GM12878 (cell line): ENCODE data around the gene JDP2. TPM values are rescaled to one million over a fixed set of nuclear protein-coding genes. Genes with fewer than 3 reads are reported as not detected.
A peak's percentile ranks its signal among the peaks of the same experiment; 100 is the strongest.

Experiments used
- ATAC-seq: fragments of 200-7000 bp; cut with Tn5 transposase; 3 replicates; pipeline ENCODE4 v1.9.1; 2020; ENCODE audit warnings: mild to moderate bottlenecking, moderate library complexity
- BruUV-seq: library from RNA; stranded (reverse); fragments of 400-500 nt; replicated peaks from 2 replicates; lab custom pipeline; 2021; lab: Mats Ljungman, UMichigan
- CTCF ChIA-PET: fragments of 300-600 bp; sonication (Branson Sonifier 250); formaldehyde crosslinking; extraction: SDS; loops from one replicate; lab custom pipeline; 2021; ENCODE audit warnings: inconsistent platforms; lab: Yijun Ruan, JAX
- POLR2A ChIA-PET: fragments of 350-600 bp; formaldehyde crosslinking; extraction: SDS; loops from one replicate; lab custom pipeline; 2021; ENCODE audit warnings: inconsistent platforms; lab: Charles Lee
- RAD21 ChIA-PET: fragments of 300-600 bp; sonication (Branson Sonifier 250); formaldehyde crosslinking; loops from one replicate; lab custom pipeline; 2023; ENCODE audit warnings: antibody characterized with exemption; ENCODE audit not compliant: unreplicated experiment; lab: Charles Lee
- SMC1A ChIA-PET: fragments of 300-600 bp; sonication (Branson Sonifier 250); formaldehyde crosslinking; loops from one replicate; lab custom pipeline; 2023; ENCODE audit not compliant: unreplicated experiment, uncharacterized antibody; lab: Charles Lee
- DNase-seq: peaks from one replicate; pipeline ENCODE4 v3.0.0-alpha.2; 2011; ENCODE audit warnings: low read depth, low spot score
- FAIRE-seq: peaks from 3 replicates; lab custom pipeline; 2011; peaks lifted over from hg19 to GRCh38; lab: Jason Lieb, UNC
- H2AFZ ChIP-seq: 2 replicates; pipeline ENCODE4 v1.6.0; 2011; ENCODE audit warnings: low read depth, low read length, control low read depth; ENCODE audit not compliant: control insufficient read depth
- H3K27ac ChIP-seq: 2 replicates; pipeline ENCODE4 v1.5.1; 2011; ENCODE audit warnings: control low read depth; ENCODE audit not compliant: control insufficient read depth, insufficient read depth
- H3K27me3 ChIP-seq, 2 experiments: replicated peaks in 1 of 2; 2 replicates each; pipeline versions ENCODE4 v1.6.0 to v1.6.1; 2011; ENCODE audit warnings: low read length in 1 of 2; ENCODE audit not compliant: control insufficient read depth in 2 of 2, insufficient read depth in 2 of 2
- H3K36me3 ChIP-seq, 2 experiments: 2 replicates each; pipeline ENCODE4 v1.5.1; 2011; ENCODE audit warnings: low read length in 1 of 2; ENCODE audit not compliant: control insufficient read depth in 2 of 2, insufficient read depth in 2 of 2
- H3K4me1 ChIP-seq: 2 replicates; pipeline ENCODE4 v1.6.1; 2011; ENCODE audit warnings: mild to moderate bottlenecking, low read length, moderate library complexity, mixed read lengths; ENCODE audit not compliant: control insufficient read depth, insufficient read depth
- H3K4me2 ChIP-seq: 2 replicates; pipeline ENCODE4 v1.6.0; 2011; ENCODE audit warnings: control low read depth; ENCODE audit not compliant: control insufficient read depth, insufficient read depth
- H3K4me3 ChIP-seq: fragments of 200-600 bp; sonication (generic); 2 replicates; pipeline ENCODE4 v1.5.1; 2016
- H3K79me2 ChIP-seq: 2 replicates; pipeline ENCODE4 v1.6.0; 2011; ENCODE audit warnings: low read length; ENCODE audit not compliant: control insufficient read depth, insufficient read depth
- H3K9ac ChIP-seq: 2 replicates; pipeline ENCODE4 v1.8.0; 2011; ENCODE audit warnings: low read length, control low read depth, mixed read lengths; ENCODE audit not compliant: control insufficient read depth, insufficient read depth
- H3K9me3 ChIP-seq: replicated peaks from 3 replicates; pipeline ENCODE4 v1.5.1; 2011; ENCODE audit warnings: mild to moderate bottlenecking, low read length; ENCODE audit not compliant: control insufficient read depth, insufficient read depth
- H4K20me1 ChIP-seq: 2 replicates; pipeline ENCODE4 v1.6.0; 2011; ENCODE audit not compliant: control insufficient read depth, insufficient read depth
- MLLT1 ChIP-seq: fragments of 450-650 bp; IDR thresholded peaks from 2 replicates; pipeline ENCODE4 v1.6.1; 2016; ENCODE audit warnings: mild to moderate bottlenecking
- MTA2 ChIP-seq: fragments of 450-650 bp; IDR thresholded peaks from 2 replicates; pipeline ENCODE4 v1.6.1; 2016; ENCODE audit warnings: low read depth, mild to moderate bottlenecking, moderate library complexity
- NBN ChIP-seq: fragments of 450-650 bp; IDR thresholded peaks from 2 replicates; pipeline ENCODE4 v1.6.1; 2016
- NR2C1 ChIP-seq: fragments of 450-650 bp; IDR thresholded peaks from 2 replicates; pipeline ENCODE4 v1.6.1; 2017; ENCODE audit warnings: antibody characterized with exemption, mild to moderate bottlenecking, moderate library complexity
- YBX1 ChIP-seq: fragments of 450-650 bp; IDR thresholded peaks from 2 replicates; pipeline ENCODE4 v1.6.1; 2016; ENCODE audit warnings: antibody characterized with exemption
- WGBS: methylation state at CpG from one replicate; pipeline ENCODE4 v1.1.6; 2016; ENCODE audit warnings: low lambda C conversion rate; ENCODE audit not compliant: insufficient replicate concordance, insufficient coverage; ENCODE audit errors: missing lambda C conversion rate; 5-methylcytosine and 5-hydroxymethylcytosine counted together
- in situ Hi-C: fragments of 300-500 bp; cut with MboI; formaldehyde crosslinking; loops from 9 replicates; pipeline ENCODE4 v1.14.3; 2018; ENCODE audit warnings: mixed read lengths
- intact Hi-C: fragments of 100-400 bp; cut with micrococcal nuclease; formaldehyde crosslinking; loops from one replicate; pipeline ENCODE4 v1.14.2; 2022; ENCODE audit not compliant: unreplicated experiment
- polyA plus RNA-seq, 11 experiments: library from polyadenylated mRNA; depleted of rRNA in 4 of 11; unstranded in 6 of 11; stranded (reverse) in 5 of 11; fragments of >200 nt; fragmentation: Nextera tagmentation in 4 of 11; fragmentation: Illumina TruSeq in 1 of 11; extraction: Ambion mirVana in 4 of 11; extraction: Trizol in 1 of 11; gene quantifications; 1 replicate in 1 of 11; 2 replicates in 10 of 11; pipeline versions ENCODE4 v1.2.1 to v1.2.3, GENCODE V29; 2011 to 2016; ENCODE audit warnings: inconsistent platforms in 2 of 11, missing spikeins in 2 of 11, low read depth in 1 of 11
- total RNA-seq, 4 experiments: library from RNA; depleted of rRNA in 3 of 4; stranded (reverse); fragments of >200 nt in 3 of 4; fragmentation: Illumina TruSeq in 1 of 4; extraction: Trizol in 1 of 4; gene quantifications; 2 replicates each; pipeline versions ENCODE4 v1.2.1 to v1.2.3, GENCODE V29; 2013 to 2021

JDP2 gene
- total and polyA plus RNA-seq, 10 of the 15 experiments (the other 5 are each of a cell fraction or from before 2014, with no cell fraction given) = 0.71 to 21.3 (median 11.2) TPM

GRCh38 chr14:75486318-75486717, 58.5 kb downstream of the JDP2 start:
- ChIA-PET POLR2A (interaction anchor here (0.9 to 16.2 kb wide), 5 partner anchors 9 to 37 kb away, joined by 3 to 385 read pairs (median 6); partner anchors contain the start of gene BATF), SMC1A (interaction anchor here (0.9 to 16.1 kb wide), 15 partner anchors 10 to 358 kb away, joined by 3 to 619 read pairs (median 9); partner anchors contain the start of gene BATF), CTCF (interaction anchor here (0.7 to 19.8 kb wide), 8 partner anchors 11 to 179 kb away, joined by 3 to 520 read pairs (median 70); partner anchors contain the start of gene BATF), RAD21 (interaction anchor here (1.7 to 18.1 kb wide), 11 partner anchors 8 to 181 kb away, joined by 5 to 645 read pairs (median 43); partner anchors contain the start of genes BATF and JDP2)
- Histone ChIP-seq H3K4me2 (peak overlapping the region; percentile 17), H3K4me1 (peaks cover 24% of the 10 kb centered on the region), H3K27me3 (no peaks in the 10 kb centered on the region), H3K9ac (no peak overlapping the region), H3K27ac (peak overlapping the region; percentile 69; the same call in 1 of the 2 replicates), H2AFZ (no peak overlapping the region), H3K79me2 (no peaks in the 10 kb centered on the region), H3K36me3 (no peaks in the 10 kb centered on the region), H3K9me3 (peaks cover 8% of the 10 kb centered on the region; the same call in 2 of the 3 replicates), H4K20me1 (no peaks in the 10 kb centered on the region), H3K4me3 (no peak overlapping the region)
- 0 out of 2 replicates have a peak, but pooled peaks have one; percentile 42 for TF ChIP-seq MLLT1
- peak; percentile 52; the same call in 1 of the 2 replicates for TF ChIP-seq MTA2
- TF ChIP-seq YBX1 = peak; percentile 93; the same call in 1 of the 2 replicates
- peak; percentile 77; the same call in 1 of the 2 replicates for TF ChIP-seq NBN
- no peak for TF ChIP-seq NR2C1
- FAIRE-seq = no peak
- intact Hi-C loops (loop anchor here (2.0 to 5.0 kb wide), 3 partner anchors 36 to 360 kb away; partner anchors contain the start of genes BATF, JDP2 and NEK9), in situ Hi-C loops (loop anchor here (5.0 to 10.0 kb wide), 2 partner anchors 179 to 362 kb away; partner anchors contain the start of gene NEK9)
- BruUV-seq = no TSS peak
- no peak for ATAC-seq
- DNase-seq = no peak
- WGBS = 83% methylated on average over 1 of the region's 1 CpG
